HG03139 (cell line): ENCODE data around the gene ITIH2.
"Not testable (repeated sequence)": the region's sequence is repeated elsewhere in the genome, so short reads cannot be mapped to it uniquely, and the experiment has no call there.

Experiments used
- ATAC-seq: cut with Tn5 transposase; IDR thresholded peaks from one replicate; pipeline ENCODE4 v1.9.1; 2021; ENCODE audit not compliant: unreplicated experiment

Gene ITIH2

DNA sequence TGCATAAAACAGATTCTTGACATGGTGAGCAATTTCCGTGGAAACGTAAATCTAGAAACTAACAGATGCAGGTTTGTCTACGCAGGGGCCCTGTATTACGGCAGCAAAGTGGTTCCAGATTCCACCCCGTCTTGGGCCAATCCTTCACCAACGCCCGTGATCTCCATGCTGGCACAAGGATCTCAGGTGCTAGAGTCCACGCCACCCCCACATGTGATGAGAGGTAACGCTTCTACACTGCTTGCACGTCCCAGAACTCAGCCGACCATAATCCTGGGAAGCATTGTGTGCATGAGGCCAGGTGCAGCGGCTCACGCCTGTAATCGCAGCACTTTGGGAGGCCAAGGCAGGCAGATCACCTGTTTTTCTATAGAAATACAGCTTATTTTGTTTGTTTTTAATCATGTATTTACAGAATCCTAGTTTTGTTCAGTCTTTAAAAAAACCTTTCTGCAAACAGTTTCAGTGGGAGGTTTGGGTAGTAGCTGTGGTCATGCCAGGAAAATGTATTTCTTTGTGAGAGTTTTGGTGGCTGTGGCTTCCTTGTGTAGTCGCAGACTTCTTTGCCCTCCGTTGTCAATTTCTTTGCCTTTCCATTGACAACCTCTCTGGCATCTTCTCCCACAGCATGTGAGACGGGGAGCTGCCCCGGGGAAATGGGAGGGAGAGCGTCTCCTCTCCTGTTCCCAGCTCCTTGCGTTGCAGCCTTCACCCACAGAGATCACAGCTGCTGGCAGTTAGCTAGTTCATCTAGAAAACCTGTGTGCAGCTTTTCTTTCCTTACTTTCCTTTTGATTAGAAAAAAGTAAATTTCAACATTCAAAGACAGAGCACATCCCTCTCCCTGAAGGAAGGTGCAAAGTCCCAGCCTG is 35.7 kb downstream of the ITIH2 start:
- ATAC-seq, result no peak

DNA sequence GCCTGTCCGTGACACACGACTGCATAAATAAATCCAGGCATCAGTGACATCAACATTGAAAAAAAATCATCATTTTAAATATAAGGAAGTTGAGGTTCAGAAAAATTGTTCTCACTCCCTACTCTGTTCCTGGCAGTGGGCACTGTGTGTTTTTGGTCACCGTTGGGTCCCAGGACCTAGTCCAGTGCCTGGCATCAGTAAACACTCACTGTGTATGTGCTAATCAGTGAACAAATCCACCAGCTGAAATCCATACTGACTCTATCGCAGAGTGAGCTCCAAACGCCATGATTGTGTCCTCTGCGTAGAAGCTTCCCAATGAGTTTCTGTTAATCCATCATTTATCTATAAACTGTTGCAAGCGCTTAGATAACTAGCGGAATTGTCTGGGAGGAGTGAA is 41.2 kb downstream of the ITIH2 start:
- ATAC-seq, result no peak

GRCh38 chr10:7748637-7749036 is 45.5 kb downstream of the ITIH2 start:
- not testable (repeated sequence) for ATAC-seq

- ATAC-seq, result no peak
These were observed 47.1 kb downstream of the ITIH2 start for GRCh38 chr10:7750222-7750621.

DNA sequence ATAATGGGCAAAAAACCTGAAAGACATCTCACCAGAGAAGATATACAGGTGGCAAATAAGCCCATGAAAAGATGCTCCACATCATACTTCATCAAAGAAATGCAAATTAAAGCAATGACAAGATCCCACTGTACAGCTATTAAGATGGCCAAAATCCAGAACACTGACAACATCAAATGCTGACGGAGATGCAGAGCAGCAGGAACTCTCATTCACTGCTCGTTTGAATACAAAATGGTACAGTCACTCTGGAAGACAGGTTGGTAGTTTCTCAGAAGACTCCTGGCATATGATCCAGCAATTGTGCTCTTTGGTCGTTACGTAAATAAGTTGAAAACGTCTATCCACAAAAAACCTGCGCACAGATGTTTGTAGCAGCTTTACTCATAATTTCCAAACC is 49.1 kb downstream of the ITIH2 start:
- no peak for ATAC-seq

- ATAC-seq, result no peak
These were observed 52.0 kb downstream of the ITIH2 start for GRCh38 chr10:7755103-7755502.

DNA sequence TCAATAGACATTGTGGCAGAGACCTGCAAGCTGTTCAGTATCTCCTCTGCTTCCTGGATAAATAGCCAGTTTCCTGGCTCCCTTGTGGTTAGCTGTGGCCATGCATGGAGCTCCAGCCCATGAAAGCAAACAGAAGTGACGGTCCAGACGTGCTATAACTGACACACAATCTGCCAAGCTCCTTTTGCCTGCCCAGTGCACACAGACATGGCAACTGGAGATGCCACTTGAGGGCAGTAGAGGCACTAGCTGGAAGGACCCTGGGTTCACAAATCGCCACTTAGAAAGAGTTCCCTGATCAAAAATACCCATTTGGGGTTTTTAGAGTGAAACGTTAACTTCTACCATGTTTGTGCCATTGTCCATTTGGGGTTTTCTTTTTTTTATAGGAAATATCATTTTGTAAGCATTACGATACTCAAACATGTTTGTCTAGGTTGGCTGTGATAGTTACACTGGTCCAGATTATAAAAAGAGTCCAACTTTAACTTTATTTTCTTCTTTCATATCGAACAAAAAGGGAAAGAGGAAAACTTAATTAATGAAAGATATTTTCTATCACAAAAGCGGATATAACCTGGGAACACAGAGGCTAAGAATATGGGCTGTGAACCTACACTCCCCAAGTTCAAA is 53.4 kb downstream of the ITIH2 start:
- ATAC-seq, result no peak

- ATAC-seq, result no peak
These were observed 60.8 kb downstream of the ITIH2 start for GRCh38 chr10:7763929-7764328.

DNA sequence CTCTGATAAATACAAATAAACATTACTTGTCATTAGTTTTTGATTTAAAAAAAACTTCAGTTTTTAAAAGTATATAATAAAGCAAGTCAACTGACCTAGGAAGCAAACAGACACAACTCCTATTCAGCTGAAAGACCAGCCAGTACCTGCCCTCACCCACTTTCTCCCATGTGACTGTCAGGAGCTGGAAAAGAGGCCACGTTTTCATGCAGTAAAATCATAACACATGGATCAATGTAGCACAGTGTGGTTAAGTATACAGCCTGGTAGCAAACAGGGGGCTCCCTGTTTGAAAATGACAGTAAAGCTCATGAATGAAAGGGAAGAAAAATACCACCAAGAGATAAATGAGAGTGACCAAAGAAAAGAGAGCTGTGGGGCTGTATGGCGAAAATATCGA is 63.1 kb downstream of the ITIH2 start:
- no peak for ATAC-seq

DNA sequence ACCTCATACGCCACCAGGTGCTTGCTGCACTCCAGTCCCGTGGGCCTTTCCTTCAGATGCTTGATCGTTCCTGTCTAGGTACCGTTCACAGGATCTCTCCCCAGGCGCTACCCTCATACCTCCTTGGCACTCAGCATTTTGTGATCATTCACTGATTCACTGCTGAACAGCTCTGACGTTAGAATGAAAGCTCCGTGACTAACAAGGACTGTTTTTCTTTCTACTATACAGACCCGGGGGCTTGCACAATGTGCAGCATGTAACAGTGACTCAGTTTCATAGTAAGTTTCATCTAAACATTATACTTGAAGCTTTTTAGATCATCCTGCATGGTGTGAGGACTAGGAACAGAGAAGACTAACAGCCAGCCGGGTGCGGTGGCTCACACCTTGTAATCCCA is 64.1 kb downstream of the ITIH2 start:
- ATAC-seq, result no peak

DNA sequence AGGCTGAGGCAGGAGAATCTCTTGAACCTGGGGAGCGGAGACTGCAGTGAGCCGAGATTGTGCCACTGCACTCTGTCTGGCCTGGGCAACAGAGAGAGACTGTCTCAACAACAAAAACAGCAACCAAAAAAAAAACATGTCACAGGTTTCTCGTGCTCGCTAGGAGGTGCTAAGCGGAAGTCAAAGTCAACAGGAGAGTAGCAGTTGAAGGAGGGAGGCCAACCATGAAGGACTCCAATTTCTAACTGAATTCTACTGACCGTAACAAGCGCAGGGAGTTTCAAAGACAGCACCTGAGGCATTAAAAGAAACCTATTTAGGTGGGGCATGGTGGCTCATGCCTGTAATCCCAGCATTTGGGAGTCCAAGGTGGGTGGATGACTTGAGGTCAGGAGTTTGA is 65.3 kb downstream of the ITIH2 start:
- no peak for ATAC-seq

GRCh38 chr10:7773845-7774801 is 71.0 kb downstream of the ITIH2 start:
- no peak for ATAC-seq

- no peak for ATAC-seq
These were observed 73.7 kb downstream of the ITIH2 start for GRCh38 chr10:7776777-7777176.

DNA sequence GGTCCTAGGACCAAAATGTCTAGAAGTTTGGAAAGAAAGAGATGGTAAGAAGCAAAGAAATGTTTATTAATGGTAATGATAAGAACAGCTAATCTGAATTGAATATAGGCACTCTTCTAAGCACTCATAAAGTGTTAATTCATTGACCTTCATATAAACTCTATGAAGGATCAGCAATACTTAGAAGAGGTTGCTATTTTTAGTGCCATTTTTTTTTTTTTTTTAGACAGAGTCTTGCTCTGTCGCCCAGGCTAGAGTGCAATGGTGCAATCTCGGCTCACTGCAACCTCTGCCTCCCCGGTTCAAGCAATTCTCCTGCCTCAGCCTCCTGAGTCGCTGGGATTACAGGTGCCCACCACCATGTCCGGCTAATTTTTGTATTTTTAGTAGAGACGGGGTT is 79.1 kb downstream of the ITIH2 start:
- not testable (repeated sequence) for ATAC-seq

DNA sequence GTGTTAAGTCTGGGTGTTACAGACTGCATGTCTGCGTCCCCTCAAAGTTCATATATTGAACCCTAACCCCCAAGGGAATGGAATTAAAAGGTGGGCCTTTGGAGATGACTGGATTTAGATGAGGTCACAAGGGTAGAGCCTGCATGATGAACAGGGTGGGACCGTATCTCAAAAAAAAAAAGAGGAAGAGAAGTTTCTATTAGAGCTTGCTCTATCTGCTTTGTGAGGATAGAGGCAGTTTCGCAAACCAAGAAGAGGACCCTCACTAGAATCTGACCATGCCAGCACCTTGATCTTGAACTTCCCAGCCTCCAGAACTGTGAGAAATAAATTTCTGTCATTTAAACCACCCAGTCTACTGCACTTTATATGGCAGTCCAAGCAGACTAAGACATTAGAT is 83.3 kb downstream of the ITIH2 start:
- ATAC-seq, result no peak

DNA sequence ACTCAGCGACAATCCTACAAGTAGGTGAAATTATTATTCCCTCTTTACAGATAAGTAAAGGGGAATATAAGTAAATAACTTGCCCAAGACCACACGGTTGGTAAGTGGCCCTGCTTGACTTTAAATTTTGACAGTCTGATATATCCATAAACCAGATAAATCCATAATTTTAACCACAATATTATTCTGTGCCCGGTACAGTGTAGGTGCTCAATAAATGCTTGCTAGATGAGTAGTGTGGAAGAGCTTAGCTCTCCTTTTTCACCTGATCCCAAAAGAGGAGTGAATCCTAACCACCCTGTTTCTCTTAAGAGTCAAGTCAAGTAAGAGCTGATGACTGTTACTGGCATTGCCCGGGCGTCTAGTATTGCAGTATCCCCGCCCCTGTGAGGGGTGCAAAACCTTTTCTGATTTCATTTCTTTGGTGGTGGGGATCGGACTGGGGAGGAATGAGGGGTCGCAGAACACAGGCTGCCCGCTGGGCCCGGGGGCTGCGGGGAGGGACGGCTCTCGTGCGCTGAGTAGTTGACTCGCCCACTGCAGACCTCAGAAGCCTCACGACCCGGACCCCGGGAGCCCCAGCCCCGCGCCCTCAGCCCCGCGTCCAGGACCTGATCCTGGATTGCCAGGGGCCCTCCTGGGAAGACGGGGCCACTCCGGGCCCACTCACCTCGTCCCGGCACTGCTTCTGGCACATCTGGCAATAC is 84.2 kb downstream of the ITIH2 start:
- peak; percentile 8 for ATAC-seq

GRCh38 chr10:7787857-7788638 is 84.9 kb downstream of the ITIH2 start, which contains the start of the genes ATP5F1C and KIN:
TSS of gene ATP5F1C (plus strand) at chr10:7788177. CDS start at chr10:7788208, 31 bp downstream.
TSS of gene KIN (minus strand) at chr10:7787993. CDS start at chr10:7787933, 60 bp downstream.
- ATAC-seq, result peak; percentile 96

DNA sequence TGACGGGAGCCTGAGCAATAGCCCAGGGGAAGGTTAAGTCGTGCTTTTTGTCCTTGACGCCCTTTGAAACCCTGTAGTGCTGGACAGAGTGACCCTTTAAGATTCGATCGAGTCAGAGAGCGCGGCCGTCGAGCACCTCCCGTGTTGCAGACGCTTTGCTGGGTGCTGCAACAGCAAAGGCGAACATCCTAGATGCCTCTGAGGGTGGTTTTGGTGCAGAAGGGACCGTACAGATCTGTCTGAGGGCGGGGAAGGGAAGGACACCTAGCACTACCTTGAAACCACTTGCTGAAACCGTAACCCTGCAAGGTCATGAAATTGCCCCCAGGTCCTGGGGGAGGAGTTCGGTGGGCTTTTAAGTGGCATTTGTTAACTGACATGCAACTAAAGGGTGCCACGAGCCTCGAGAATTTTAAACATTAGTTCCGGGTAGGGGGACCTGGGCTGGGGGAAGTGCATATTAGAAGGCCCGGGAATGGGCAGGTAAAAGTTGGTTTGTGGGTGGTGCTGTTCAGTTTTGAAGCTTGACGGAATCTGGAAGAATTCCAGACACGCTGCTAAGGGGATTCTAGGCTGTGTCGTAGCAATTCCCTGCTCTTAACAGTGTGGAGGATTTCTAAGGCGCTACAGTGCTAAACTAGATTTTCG is 85.6 kb downstream of the ITIH2 start:
- ATAC-seq, result peak; percentile 10

DNA sequence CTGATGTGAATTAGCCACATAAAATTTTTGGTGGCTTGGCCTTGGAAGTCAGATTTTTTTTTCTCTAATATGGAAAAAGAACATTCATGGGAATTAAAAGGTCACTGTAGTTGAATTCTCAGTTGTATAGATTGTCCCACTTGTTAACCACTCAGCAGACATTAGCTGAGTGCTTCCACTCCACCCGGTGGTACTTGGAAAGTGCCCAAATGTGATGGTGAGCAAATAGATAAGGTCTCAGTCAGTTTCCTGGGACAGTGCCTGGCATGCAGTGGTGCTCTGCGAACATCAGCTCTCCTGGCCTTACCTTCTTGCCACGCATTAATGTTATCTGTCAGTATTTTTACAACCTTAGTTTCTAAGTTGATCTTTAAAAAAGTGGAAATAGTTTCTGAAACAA is 86.3 kb downstream of the ITIH2 start:
- ATAC-seq, result no peak
